Measurements from ENCODE around the gene MRPL24.

Gene MRPL24

DNA sequence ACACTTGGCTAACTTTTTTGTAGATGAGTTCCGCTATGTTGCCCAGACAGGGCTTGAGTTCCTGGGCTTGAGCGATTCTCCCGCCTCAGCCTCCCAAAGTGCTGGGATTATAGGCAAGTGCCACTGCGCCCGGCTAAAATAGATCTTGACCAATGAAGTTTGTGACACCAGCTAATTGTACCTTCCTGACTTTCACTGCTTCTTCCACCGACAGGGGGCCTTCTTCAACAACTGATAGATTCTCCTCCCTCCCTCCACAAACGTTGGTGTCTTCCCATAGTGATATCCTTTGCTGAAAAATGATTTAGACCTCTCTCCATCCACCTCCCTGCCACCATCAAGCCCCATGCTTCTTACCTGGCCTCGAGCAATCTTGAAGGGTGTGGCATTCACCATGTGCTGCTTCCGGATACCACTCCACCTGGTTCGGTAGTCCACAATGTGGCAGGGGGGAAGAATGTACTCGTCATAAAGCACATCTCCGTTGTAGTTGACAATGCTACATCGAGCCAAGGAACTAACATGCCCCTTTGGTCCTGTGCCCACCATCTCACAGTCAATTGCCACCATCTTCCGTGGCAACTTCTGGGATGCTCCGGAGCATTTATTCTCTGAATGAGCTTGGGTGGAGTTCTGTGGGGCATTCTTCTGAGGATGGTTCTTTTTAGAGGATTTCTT is 14.2 kb downstream of the MRPL24 start:
- TF ChIP-seq GATA1 (IDR thresholded peaks at IDR 0.05; ENCODE audit: low read depth, low read length) (no peak), POLR2A (IDR thresholded peaks at IDR 0.05; ENCODE audit: low read length) (no peak)
- peak; percentile 82 to 85 for DNase-seq

GRCh38 chr1:156725683-156726280 is 15.1 kb downstream of the MRPL24 start:
- TF ChIP-seq POLR2A (IDR thresholded peaks at IDR 0.05; ENCODE audit: low read length) (no peak), GATA1 (IDR thresholded peaks at IDR 0.05; ENCODE audit: low read depth, low read length) (no peak)
- peak; percentile 87 to 93 for DNase-seq

- DNase-seq = no peak
- TF ChIP-seq GATA1 (IDR thresholded peaks at IDR 0.05; ENCODE audit: low read depth, low read length) (no peak), POLR2A (IDR thresholded peaks at IDR 0.05; ENCODE audit: low read length) (no peak)
Observed at GRCh38 chr1:156721535-156721934, 19.4 kb downstream of the MRPL24 start.

DNA sequence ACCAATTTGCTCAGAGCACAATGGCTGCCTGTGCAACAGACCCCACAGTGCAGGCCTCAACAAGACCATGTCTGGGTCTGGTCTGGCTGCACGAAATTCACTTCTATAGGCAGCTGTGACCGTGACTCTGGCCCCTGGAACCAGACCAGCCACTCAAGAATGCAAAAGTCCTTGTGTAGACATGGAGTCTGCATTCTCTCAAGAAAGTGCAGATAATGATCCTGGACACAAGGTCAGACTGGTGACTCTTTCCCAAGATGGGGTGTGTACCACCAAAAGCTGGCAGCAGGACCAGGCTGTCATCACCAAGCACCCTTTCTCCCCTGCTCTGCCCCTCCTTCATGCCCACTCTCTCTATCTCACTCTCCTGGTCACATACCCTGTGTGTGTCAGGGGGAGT is 19.8 kb downstream of the MRPL24 start:
- TF ChIP-seq GATA1 (IDR thresholded peaks at IDR 0.05; ENCODE audit: low read depth, low read length) (no peak), POLR2A (IDR thresholded peaks at IDR 0.05; ENCODE audit: low read length) (no peak)

DNA sequence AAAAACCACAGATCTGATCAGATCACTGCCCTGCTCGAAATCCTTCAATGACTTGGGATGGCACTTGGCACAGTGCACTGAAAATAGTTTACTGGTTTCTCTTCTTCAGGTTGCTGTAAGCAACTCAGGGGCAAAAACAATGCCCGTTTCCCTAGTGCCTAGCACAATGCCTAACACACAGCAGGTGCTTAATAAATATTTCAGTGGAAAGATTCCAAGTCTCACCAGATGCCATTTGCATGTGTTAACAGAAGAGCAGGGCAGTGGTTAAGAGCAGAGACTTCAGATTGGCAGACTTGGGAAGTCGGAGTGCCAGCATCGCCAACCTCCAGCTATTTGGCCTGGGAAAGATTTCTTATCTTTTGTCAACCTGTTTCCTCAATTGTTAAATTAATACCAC is 23.5 kb downstream of the MRPL24 start:
- no peak for TF ChIP-seq GATA1 (IDR thresholded peaks at IDR 0.05; ENCODE audit: low read depth, low read length)
- no peak for TF ChIP-seq POLR2A (IDR thresholded peaks at IDR 0.05; ENCODE audit: low read length)
- no peak for DNase-seq

More for the DNA sequence above, 19.8 kb downstream of the MRPL24 start:
- DNase-seq = no peak

DNA sequence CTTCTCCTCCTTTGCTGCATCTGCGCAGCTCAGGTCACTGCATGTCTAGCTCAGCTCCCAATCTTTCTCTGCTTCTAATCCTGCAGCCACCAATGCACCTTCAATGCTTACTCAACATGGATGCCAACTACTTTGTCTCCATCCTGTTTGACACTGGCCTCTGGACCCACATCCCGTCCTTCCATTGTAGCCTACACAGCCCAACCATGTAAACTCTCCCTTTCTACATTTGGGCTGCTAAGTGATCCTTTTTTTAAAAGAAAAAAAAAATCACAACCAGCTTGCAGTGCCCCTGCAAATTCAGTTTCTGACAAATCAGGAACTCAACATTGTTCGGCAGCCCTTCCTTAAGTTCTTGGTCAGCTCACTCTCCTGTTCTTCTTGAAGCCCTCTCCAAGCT is 26.1 kb downstream of the MRPL24 start:
- TF ChIP-seq POLR2A (IDR thresholded peaks at IDR 0.05; ENCODE audit: low read length) = no peak
- no peak for TF ChIP-seq GATA1 (IDR thresholded peaks at IDR 0.05; ENCODE audit: low read depth, low read length)
- DNase-seq = no peak

DNA sequence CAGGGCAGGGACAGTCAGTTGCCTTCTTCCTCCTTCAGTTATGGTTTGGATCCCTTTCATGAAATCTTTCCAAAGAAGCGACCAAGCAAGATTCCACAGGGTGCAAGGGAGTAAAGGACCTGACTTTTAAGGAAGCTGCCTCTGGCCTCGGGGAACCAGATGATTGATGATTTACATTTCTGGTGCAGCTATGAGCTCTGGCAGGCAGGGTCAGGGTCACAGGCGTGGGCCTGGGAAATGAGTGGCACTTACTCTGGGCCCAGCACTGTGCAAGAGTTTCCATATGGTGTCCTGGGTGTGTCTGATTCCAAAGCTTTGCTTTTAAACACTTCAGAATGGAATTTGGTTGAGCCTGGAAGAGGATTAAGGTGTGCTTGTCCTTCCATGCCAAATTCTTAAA is 28.3 kb downstream of the MRPL24 start:
- DNase-seq = no peak
- TF ChIP-seq GATA1 (IDR thresholded peaks at IDR 0.05; ENCODE audit: low read depth, low read length) (no peak), POLR2A (IDR thresholded peaks at IDR 0.05; ENCODE audit: low read length) (no peak)

DNA sequence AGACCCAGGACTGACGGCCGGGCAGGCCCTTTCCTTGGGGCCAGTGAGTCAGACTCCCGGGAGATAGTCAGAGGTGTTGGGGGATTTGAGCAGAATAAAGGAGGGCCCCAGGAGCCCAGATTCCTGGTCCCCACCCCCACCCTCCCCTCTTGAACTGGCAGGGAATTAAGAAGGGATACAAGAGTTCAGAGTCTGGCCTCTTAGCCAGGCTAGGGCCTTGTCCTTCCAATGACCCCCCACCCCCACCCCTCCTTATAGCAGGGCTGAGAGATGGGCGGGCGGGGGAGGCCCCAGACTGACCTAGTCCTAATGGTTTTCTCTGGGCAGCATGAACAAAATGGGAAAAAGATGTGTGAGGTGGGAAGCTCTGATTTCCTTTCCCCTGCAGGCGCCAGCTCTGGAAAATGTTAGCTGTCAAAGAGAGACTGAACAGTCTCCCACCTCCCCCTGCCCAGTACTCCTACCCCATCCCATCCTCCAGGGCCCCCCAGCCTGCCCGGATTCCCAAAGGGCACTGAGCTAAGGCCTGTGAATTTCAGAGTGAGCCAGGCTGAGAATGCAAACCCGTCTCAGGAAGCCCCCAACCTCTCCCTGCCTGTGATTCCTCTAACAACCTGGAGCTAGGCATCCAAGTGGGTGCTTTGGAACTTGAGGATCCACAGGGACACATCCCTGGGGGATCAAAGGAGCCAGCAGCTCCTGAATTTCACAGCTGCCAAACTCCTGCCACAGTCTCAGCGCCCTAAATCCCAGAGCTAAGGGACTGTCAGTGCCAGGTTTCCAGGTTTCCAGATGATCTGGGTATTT is 29.7 kb downstream of the MRPL24 start:
- TF ChIP-seq GATA1 (IDR thresholded peaks at IDR 0.05; ENCODE audit: low read depth, low read length) (no peak), POLR2A (IDR thresholded peaks at IDR 0.05; ENCODE audit: low read length) (no peak)
- DNase-seq = no peak

DNA sequence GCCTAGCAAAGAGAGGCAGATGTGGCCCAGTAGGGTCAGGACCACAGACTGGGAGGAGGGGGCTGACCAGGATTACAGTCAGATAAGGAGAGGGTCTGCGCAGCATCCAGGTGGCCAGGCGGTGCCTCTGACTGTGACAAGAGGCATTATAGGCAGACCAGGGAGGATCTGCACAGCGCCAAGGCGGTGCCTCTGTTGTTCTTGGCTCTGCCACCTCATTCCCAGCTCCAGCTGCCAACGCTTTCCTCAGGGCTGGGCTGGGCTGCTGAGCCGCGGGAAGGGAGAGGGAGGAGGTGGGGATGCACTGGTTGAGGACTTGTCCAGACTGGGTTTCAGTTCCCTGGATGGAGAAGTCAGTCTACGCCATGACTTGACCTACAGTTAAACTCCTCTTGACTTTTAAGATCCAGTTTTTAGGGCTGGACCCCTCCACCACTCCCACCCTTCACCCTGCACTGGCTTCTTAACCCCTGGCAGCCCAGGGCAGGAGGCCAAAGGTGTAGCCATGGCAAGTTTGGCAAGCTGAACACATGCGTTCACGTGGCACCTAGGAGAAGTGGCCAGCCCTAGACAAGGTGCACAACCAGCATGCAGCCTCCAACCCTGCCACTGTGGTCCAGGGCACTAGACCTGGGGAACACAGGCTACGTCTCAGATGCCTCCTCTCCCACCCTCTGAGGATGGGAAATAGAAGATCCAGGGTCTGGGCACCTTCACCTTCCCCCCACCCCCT is 31.0 kb downstream of the MRPL24 start:
- TF ChIP-seq GATA1 (IDR thresholded peaks at IDR 0.05; ENCODE audit: low read depth, low read length) (no peak), POLR2A (IDR thresholded peaks at IDR 0.05; ENCODE audit: low read length) (no peak)
- no peak for DNase-seq

GRCh38 chr1:156709031-156709430 is 31.9 kb downstream of the MRPL24 start:
- no peak for TF ChIP-seq POLR2A (IDR thresholded peaks at IDR 0.05; ENCODE audit: low read length)
- no peak for TF ChIP-seq GATA1 (IDR thresholded peaks at IDR 0.05; ENCODE audit: low read depth, low read length)

DNA sequence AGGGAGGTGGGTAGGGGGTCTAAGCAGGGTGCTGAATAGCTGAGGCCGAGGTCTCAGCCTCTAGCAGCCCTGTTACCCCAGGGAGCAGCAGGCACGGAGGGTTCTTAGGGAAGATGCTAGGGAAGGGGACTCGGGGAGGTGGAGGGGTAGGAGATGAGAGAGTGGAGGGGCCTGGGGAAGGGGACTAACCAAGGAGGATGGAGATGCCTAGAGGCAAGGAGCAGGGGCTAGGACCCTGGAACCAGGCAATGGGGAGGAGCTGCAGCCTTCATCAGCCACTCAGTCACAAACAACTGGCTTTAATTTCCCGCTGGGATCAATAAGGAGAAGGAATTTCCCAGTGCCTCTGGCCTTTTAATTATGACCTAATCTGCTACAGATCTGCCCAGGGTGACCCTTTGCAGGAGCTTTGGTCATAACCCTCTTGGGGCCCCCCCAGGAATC is 32.6 kb downstream of the MRPL24 start:
- no peak for TF ChIP-seq GATA1 (IDR thresholded peaks at IDR 0.05; ENCODE audit: low read depth, low read length)
- TF ChIP-seq POLR2A (IDR thresholded peaks at IDR 0.05; ENCODE audit: low read length) = no peak
- no peak for DNase-seq

More at GRCh38 chr1:156709031-156709430, 31.9 kb downstream of the MRPL24 start:
- no peak for DNase-seq

- DNase-seq = no peak
- no peak for TF ChIP-seq POLR2A (IDR thresholded peaks at IDR 0.05; ENCODE audit: low read length)
- no peak for TF ChIP-seq GATA1 (IDR thresholded peaks at IDR 0.05; ENCODE audit: low read depth, low read length)
Observed at GRCh38 chr1:156707417-156708217, 33.3 kb downstream of the MRPL24 start.
